Astrocyte (in vitro differentiated cells and primary cell): ENCODE data around the gene SPDL1.
A peak's percentile ranks its signal among the peaks of the same experiment; 100 is the strongest.

ENCODE experiments used
- EZH2 ChIP-seq: IDR thresholded peaks from 2 replicates; pipeline ENCODE4 v1.6.1; 2012; ENCODE audit warnings: mild to moderate bottlenecking, low read length, inconsistent platforms; ENCODE audit not compliant: insufficient read depth
- TF ChIP-seq, protein P1 (sequence below): IDR thresholded peaks from 2 replicates; pipeline ENCODE4 v1.5.1; 2011; ENCODE audit warnings: low read depth, mild to moderate bottlenecking, inconsistent platforms, low read length, moderate library complexity; ENCODE audit not compliant: insufficient read depth

DNA sequence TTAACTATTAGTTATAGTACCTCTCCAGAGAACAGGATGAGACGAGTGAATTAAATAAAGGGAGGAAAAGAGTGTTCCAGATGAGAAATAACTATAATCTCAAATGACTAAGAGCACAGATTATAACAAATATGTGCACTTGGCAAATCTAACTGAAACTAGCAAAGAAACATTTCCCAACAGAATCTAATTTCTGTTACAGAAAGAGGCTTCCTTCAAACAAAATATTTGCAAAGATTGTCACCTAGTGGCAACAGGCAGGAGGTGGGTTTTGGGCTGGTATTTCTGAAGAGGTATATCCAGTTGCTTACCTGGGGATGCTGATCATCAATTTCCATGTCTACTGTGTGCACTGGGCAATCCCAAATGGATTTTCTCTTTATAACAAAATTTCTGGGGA is 5.6 kb upstream of the SPDL1 start:
- TF ChIP-seq EZH2: no peak
- TF ChIP-seq, protein P1, sequence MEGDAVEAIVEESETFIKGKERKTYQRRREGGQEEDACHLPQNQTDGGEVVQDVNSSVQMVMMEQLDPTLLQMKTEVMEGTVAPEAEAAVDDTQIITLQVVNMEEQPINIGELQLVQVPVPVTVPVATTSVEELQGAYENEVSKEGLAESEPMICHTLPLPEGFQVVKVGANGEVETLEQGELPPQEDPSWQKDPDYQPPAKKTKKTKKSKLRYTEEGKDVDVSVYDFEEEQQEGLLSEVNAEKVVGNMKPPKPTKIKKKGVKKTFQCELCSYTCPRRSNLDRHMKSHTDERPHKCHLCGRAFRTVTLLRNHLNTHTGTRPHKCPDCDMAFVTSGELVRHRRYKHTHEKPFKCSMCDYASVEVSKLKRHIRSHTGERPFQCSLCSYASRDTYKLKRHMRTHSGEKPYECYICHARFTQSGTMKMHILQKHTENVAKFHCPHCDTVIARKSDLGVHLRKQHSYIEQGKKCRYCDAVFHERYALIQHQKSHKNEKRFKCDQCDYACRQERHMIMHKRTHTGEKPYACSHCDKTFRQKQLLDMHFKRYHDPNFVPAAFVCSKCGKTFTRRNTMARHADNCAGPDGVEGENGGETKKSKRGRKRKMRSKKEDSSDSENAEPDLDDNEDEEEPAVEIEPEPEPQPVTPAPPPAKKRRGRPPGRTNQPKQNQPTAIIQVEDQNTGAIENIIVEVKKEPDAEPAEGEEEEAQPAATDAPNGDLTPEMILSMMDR: peak; percentile 32
